Amniotic epithelial cell (primary cell): ENCODE data around the gene SLC16A11.
"Not testable (repeated sequence)": the region's sequence is repeated elsewhere in the genome, so short reads cannot be mapped to it uniquely, and the experiment has no call there.

Experiments used
- DNase-seq: peaks from one replicate; pipeline ENCODE4 v3.0.0-alpha.2; 2010; ENCODE audit warnings: low read depth

Gene SLC16A11

GRCh38 chr17:7058831-7059447, 15.0 kb upstream of the SLC16A11 start:
- DNase-seq: peak; percentile 70

GRCh38 chr17:7056386-7056785, 12.5 kb upstream of the SLC16A11 start:
- peak; percentile 71 for DNase-seq

- not testable (repeated sequence) for DNase-seq
These were observed 6.7 kb upstream of the SLC16A11 start for GRCh38 chr17:7050583-7050982.

- no peak for DNase-seq
These were observed 5.1 kb upstream of the SLC16A11 start for GRCh38 chr17:7048968-7049367.

- no peak for DNase-seq
These were observed 3.7 kb upstream of the SLC16A11 start for GRCh38 chr17:7047566-7047965.

GRCh38 chr17:7046725-7047397, 3.0 kb upstream of the SLC16A11 start:
- DNase-seq: peak; percentile 62

- no peak for DNase-seq
These were observed 2.3 kb upstream of the SLC16A11 start for GRCh38 chr17:7046127-7046724.

GRCh38 chr17:7045492-7046126, 1.7 kb upstream of the SLC16A11 start:
- peak; percentile 83 for DNase-seq

GRCh38 chr17:7043182-7043496, 753 bp downstream of the SLC16A11 start:
- DNase-seq: no peak

GRCh38 chr17:7042501-7043181, 1.3 kb downstream of the SLC16A11 start:
- DNase-seq: no peak

- DNase-seq: no peak
These were observed 2.0 kb downstream of the SLC16A11 start for GRCh38 chr17:7041607-7042500.

GRCh38 chr17:7039832-7040231, 4.1 kb downstream of the SLC16A11 start:
- DNase-seq: no peak

- no peak for DNase-seq
These were observed 5.6 kb downstream of the SLC16A11 start for GRCh38 chr17:7038025-7038862.

- DNase-seq: peak; percentile 92
These were observed 8.1 kb downstream of the SLC16A11 start, which contains the start of gene SLC16A13 for GRCh38 chr17:7035591-7036368. Gene SLC16A13, plus strand, starts transcription at chr17:7036015. Its CDS starts 368 bp downstream, at chr17:7036383.

GRCh38 chr17:7034955-7035590, 8.8 kb downstream of the SLC16A11 start:
- DNase-seq: no peak

GRCh38 chr17:7029659-7030058, 14.2 kb downstream of the SLC16A11 start:
- no peak for DNase-seq

GRCh38 chr17:7029096-7029495, 14.8 kb downstream of the SLC16A11 start:
- no peak for DNase-seq

- DNase-seq: no peak
These were observed 16.6 kb downstream of the SLC16A11 start for GRCh38 chr17:7027335-7027734.

GRCh38 chr17:7026471-7027115, 17.3 kb downstream of the SLC16A11 start:
- DNase-seq: no peak
